Hepatocyte (in vitro differentiated cells): ENCODE data around the gene CIP2A.

Experiments
- CTCF ChIP-seq: fragments of 200-600 bp; sonication (generic); IDR thresholded peaks from 2 replicates; pipeline ENCODE4 v1.5.1; 2016; ENCODE audit warnings: antibody characterized with exemption, mild to moderate bottlenecking; ENCODE audit not compliant: poor library complexity
- EZH2phosphoT487 ChIP-seq: fragments of 200-600 bp; sonication (generic); IDR thresholded peaks from one replicate; pipeline ENCODE4 v1.6.1; 2018; ENCODE audit warnings: antibody characterized with exemption, mild to moderate bottlenecking, low read depth, moderate library complexity; ENCODE audit not compliant: unreplicated experiment, severe bottlenecking

GRCh38 chr3:108589081-108589997, at the start of gene CIP2A, which contains the start of gene DZIP3:
- no peak for TF ChIP-seq CTCF
- TF ChIP-seq EZH2phosphoT487: no peak
